ENCODE results near the gene LRRC15.

LRRC15 gene

DNA sequence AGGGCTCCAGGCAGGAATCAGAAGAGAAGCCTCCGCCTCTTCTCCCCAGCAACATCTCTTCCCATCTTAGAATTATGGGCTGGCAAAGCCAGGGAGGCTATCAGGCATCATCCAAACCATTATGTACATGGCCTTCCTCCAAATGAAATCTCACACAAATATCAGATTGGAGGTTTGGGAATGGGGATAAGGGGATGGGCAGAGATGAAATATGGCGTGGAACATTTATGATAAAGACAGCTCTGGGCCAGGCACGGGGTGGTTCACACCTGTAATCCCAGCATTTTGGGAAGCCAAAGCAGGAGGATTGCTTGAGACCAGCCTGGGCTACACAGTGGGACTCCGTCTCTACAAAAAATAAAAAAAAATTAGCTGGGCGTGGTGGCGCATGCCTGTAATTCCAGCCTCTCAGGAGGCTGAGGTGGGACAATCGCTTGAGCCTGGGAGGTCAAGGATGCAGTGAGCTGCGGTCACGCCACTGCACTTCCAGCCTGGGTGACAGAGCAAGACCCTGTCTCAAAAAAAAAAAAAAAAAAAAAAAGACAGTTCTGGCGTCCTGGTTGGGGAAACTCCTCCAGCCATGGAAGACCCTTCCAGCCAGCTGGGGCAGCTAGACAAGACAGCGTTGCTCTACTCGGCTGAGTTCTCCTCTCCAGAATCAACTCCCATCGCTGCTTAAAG lies 55.0 kb downstream of the LRRC15 start:
- DNase-seq = no peak

DNA sequence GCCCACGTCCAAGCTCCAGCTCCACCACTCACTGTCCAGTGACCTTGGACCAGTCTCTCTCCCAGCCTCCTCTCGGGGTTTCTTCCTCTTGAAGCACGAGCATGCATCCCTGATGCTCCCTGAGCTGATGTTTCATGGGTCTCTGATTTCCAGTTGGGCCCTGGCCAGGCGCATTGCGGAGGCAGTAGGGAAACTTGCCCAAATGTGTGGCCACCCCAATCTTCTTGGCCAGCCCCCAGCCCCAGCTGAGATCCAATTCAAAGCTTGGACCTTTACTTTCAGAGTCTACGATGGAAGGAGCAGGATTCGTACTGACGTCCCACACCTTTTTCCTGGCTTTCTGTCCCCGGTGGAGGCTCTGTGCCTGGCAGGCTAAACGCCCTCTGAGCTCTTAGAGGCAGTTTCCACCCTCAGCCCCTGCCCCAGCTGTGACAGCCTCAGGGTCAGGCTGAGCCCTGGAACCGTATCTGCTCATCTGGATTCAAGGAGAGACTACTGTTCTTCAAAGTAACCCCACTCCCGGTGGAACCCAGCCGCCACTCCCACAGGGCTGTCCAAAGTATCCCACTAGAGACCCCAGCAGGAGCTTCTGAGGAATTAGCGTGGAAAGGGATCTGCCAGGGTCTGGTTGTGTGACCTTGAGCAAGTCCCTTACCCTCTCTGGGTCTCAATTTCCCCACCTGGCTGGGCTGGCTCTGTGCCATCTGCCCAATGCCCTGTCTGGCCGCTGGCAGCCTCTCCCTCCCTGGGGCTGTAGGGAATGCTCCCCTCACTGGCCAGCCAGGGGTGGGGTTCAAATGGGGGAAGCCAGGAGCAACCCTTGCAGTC lies 55.8 kb downstream of the LRRC15 start:
- no peak for DNase-seq

DNA sequence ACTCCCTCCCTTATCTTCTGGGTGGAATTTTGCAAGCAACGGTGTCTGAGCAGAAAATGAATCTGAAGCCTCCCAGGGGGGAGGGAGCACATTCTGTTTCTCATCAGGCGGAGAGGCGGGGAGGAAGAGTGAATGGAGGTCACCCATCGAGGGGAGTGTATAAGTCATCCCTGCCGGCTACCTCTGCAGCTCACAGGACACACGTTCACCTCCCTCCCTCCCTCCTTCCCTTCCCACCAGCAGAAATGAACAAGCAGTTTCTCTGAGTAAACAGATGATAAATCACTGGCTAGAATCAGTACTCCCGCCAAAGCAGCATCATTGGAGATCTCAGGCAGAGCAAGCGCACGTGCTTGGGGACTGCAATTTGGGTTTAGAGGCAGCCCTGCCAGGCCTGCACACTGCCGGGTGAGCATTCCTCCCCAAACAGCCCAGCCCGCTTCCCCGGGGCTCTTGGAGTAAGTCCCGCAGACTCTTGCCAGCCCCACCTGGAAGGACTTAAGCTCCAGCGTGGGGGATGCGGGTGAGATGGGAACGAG lies 56.7 kb downstream of the LRRC15 start:
- no peak for DNase-seq

DNA sequence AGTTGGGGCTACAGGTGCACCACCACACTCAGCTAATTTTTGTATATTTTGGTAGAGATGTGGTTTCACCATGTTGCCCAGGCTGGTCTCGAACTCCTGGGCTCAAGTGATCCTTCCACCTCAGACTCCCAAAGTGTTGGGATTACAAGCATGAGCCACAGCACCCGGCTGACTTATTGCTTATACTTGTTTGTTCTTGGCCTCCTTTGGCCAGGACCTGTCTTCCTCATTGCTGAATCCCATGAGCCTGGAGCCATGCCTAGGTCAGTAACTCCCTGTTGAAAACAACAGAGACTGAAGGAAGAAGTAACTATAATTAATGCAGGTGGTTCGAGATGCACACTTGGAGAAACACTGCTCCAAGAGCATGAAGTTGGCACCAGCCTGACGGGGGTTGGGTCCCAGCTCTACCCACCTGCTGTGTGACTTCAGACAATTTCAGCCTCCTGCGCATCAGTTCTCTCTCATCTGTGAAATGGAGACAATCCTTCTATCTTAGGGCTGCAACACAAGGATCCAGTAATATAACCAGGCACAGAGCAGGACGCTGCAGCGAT lies 57.3 kb downstream of the LRRC15 start:
- no peak for DNase-seq

DNA sequence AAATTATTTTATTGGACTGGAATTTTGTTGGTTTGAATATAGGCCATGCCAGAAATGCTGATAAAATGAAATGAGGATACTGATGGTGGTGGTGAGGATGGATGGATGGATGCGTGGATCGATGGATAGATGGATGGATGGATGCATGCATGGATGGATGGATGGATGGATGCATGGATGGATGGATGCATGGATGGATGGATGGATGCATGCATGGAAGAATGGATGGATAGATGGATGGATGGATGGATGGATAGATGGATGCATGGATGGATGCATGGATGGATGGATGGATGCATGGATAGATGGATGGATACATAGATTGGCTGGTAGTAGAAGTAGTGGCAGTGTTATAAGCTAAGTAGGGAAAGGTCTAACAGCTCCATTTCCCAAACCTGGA lies 58.5 kb downstream of the LRRC15 start:
- DNase-seq = no peak

DNA sequence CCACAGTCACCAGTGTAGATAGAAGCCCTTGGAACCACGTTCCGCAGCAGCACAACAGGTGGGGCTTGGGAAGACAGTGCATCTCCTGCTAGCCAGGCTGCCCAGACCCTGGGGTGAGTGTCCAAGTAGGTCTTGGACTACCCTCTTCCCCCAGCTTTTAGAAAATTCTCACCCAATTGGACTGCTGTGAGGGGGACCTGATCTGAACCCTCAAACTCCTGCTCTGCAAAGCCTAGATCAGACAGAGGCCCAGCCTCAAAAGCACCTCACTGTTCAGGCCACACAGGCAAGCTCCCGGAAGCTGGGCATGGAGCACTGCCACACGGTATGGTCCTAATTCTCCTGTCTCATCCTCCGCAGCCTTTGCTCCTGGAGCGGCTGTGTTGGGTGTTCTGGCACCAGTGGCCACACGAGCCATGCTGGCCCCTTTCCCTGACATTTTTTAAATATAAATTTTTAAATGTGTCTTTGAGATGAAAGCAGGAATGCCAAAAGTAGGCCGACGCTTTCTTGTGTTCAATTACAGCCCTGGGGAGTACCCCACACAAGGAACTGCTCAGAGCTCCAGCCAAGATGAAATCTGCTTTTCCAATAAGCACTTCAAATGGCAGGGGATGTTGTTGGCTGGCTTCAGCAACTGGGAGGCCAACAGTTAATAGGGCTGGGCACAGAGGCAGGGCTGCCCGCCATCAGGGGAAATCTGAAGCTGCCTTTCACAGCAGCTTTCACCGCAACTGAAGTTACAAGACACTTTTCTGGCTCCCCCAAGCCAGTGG lies 59.3 kb downstream of the LRRC15 start:
- DNase-seq = no peak

DNA sequence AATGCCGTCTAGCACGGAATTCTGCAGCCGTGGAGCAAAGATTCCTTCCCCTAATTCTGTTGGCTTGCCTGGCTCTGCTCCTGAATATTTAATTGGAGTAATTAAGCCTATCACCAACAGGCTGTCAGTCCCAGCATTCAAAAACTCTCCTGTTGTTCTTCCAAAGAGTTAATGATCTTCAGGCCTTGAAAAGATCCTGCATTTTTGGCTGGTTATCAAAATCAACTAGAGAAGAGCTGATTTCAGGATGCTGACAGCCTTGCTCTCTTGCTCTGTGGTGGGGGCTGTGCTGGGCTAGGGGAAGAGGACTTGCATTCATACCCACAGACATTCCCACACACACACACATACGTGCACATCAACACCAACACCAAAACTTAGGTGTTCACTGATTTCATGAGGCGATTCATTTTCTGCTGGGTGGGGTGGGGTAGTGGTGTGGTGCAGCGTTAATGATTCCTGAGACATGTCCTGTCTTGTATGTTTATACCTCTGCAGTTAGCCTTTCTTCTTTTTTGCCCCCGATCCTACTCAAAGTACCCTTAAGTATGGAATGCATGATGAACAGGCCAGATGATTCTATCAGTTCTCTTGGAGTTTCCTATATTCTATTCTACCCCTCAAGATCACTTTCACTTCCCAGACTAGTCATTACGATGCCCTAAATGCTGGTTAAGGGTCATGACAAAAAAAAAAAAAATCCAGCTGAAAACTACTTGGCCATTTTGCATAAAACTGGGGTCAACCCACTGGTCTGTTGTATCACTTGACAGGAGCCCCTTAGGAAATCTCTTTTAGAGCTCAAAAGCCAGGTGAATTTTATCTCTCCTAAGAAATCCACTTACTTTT lies 60.7 kb downstream of the LRRC15 start:
- no peak for DNase-seq

DNA sequence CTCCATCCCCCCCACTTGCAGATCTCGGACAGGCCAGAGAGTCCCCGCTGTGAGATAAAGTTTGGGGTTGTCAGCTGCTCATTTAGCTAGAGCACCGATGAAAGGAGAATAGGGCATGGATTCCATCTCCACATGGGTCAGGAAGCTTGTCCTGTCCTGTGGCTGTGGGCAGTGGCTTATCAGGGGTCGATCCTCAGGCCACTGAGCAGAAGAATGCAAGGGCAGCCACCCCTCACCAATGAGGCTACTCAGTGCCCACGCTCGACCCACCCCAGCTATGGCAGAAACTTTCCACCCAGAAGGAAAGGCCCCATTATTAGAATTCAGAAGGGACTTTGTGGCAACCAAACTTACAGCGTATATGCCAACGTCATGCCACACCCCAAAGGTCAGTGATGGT lies 61.7 kb downstream of the LRRC15 start:
- no peak for DNase-seq

DNA sequence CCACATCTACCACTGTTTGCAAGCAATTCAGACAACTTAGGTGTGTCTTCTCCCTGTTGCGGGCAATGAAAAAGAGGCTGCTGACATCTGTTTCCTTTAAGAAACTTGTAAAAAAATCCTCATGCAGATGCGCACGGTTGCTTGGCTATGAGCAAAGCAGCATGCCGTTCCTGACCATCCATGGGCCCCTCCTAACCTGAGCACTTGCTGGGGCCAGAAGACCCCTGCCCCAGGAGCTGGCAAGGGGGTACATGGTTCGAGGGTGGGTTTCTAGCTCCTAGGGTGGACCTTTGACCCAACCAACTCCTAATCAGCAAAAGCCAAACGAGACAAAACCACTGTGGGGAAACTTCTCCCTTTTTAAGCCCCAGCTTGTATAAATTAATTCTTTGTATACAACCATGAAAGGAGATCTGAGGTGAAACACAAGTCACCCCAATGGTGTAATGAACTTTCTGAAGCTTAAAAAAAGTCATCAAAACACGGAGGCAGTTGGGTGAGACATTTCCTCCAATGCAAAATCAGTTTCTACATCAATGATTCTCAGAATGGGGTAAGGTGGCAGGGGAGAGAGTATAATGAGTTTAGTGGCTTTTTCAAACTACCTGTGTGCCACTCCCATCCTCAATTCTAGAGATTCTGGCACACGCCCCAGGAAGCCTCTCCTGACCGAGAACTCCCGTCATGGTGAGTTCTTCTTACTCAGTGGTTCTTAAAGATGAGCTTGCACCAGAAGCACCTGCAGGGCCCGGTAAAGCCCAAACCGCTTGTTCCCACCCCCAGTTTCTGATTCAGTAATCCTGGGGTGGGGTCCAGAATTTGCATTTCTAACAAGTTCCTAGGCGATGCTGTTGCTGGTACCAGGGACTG lies 62.5 kb downstream of the LRRC15 start:
- DNase-seq = no peak

DNA sequence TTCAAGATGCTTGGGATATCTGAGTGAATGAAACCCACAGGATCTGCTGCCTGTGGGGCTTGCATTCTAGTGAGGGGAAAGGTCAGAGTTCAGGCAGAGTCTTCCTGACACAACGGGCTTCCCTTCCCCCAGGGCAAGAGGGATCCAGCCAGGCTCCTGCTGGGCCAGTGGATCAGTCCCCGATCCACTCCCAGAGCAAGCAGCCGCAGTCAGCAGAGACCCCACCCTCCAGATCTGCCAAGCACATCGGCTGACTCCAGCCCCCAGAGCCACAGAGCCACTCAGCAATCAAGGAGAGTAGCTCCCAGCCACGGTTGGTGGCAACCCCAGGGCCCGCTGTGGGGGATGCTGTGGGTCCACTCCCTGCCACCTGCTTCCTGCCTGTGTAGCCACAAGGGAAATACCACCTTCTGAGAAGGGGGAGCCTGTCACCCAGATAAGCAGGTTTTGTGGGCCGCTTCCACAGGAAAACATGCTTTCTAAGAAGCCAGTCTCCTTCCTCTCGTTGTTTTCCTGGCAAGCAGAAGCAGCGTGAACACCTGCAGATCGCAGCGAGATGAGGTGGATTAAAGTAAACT lies 63.3 kb downstream of the LRRC15 start:
- DNase-seq = peak; percentile 16

DNA sequence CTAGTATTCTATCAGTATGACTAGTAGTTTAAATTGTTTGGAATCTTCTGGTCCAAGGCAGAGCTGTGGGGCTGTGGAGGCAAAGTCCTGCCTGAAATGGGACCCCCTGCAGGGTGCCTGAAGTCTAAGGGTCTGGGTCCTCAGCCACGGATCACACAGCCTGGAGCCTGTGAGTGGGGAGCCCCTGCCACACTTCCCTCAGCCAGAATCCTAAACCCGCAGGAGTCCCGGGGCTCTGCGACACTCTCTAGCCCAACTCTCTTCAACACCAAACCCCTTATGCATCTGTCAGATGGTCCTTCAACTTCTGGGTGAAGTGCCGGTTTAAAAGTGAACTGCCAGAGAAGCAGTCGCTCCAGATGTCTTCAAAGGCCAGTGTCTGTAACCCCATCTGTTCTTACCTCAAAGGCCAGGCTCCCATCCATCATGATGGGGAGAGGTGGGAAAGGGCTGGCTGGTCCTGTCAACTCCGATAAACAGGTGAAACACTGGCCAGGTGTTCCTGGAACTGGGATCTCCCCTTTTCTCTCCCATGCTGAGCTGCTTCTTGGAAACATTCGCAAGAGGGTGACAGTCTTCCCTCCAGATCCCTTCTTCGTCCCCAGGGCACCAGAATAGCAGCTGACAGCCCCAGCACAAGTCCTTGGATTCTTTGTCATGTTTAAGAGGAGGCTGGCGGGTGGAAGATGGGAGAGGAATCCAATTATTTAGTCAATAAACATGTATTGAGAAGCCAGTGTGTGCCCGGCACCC lies 64.0 kb downstream of the LRRC15 start:
- DNase-seq = no peak
